OCI-LY1 (cell line): ENCODE measurements around the gene ARHGAP18.

ENCODE experiments used
- H2AFZ ChIP-seq: fragments of 200-600 bp; sonication (generic), shearing (Covaris generic); 2 replicates; pipeline ENCODE4 v1.6.0; 2014; ENCODE audit warnings: antibody characterized with exemption, mild to moderate bottlenecking, low read length
- H3F3A ChIP-seq: fragments of 200-600 bp; sonication (generic), shearing (Covaris generic); 2 replicates; pipeline ENCODE4 v1.6.0; 2014; ENCODE audit warnings: mild to moderate bottlenecking, antibody characterized with exemption, low read length, moderate library complexity; ENCODE audit not compliant: insufficient read depth
- H3K27ac ChIP-seq: fragments of 200-600 bp; sonication (generic); 2 replicates; pipeline ENCODE4 v1.5.1; 2014; ENCODE audit warnings: low read length, mixed run types, mild to moderate bottlenecking, low read depth; ENCODE audit not compliant: poor library complexity, severe bottlenecking
- H3K27me3 ChIP-seq: fragments of 200-600 bp; sonication (generic); 2 replicates; pipeline ENCODE4 v1.6.0; 2014; ENCODE audit warnings: antibody characterized with exemption, mild to moderate bottlenecking, low read length, moderate library complexity; ENCODE audit not compliant: insufficient read depth
- H3K36me3 ChIP-seq: fragments of 200-600 bp; sonication (generic); 2 replicates; pipeline ENCODE4 v1.6.1; 2014; ENCODE audit warnings: mild to moderate bottlenecking, antibody characterized with exemption, low read length, moderate library complexity, mixed read lengths; ENCODE audit not compliant: insufficient read depth
- H3K4me1 ChIP-seq: fragments of 200-600 bp; sonication (generic); 2 replicates; pipeline ENCODE4 v1.5.1; 2014; ENCODE audit warnings: mild to moderate bottlenecking, low read length, moderate library complexity; ENCODE audit not compliant: insufficient read depth, severe bottlenecking
- H3K4me2 ChIP-seq: fragments of 200-600 bp; sonication (generic), shearing (Covaris generic); 2 replicates; pipeline ENCODE4 v1.6.1; 2014; ENCODE audit warnings: low read length
- H3K4me3 ChIP-seq: fragments of 200-600 bp; sonication (generic); 2 replicates; pipeline ENCODE4 v1.5.1; 2014; ENCODE audit warnings: low read length, low read depth, mild to moderate bottlenecking, mixed read lengths; ENCODE audit not compliant: poor library complexity, severe bottlenecking
- H3K79me2 ChIP-seq: fragments of 200-600 bp; shearing (Covaris generic); 2 replicates; pipeline ENCODE4 v1.6.1; 2016; ENCODE audit warnings: mixed run types, low read length, mixed read lengths; ENCODE audit not compliant: insufficient read depth
- H3K9ac ChIP-seq: fragments of 200-600 bp; sonication (generic), shearing (Covaris generic); 2 replicates; pipeline ENCODE4 v1.6.1; 2014; ENCODE audit warnings: mild to moderate bottlenecking, low read length, mixed read lengths
- H3K9me2 ChIP-seq: fragments of 200-600 bp; sonication (generic), shearing (Covaris generic); 2 replicates; pipeline ENCODE4 v1.6.1; 2014; ENCODE audit warnings: low read depth, mild to moderate bottlenecking, low read length, mixed read lengths
- H3K9me3 ChIP-seq: fragments of 200-600 bp; shearing (Covaris generic); 2 replicates; pipeline ENCODE4 v1.6.1; 2014; ENCODE audit warnings: low read length, mixed read lengths
- H4K20me1 ChIP-seq: fragments of 200-600 bp; sonication (generic), shearing (Covaris generic); 2 replicates; pipeline ENCODE4 v1.6.0; 2016; ENCODE audit warnings: mild to moderate bottlenecking, low read length; ENCODE audit not compliant: insufficient read depth
- CTCF ChIP-seq: fragments of 200-600 bp; sonication (generic), shearing (Covaris generic); IDR thresholded peaks from 2 replicates; pipeline ENCODE4 v1.5.1; 2017; ENCODE audit warnings: mild to moderate bottlenecking, antibody characterized with exemption, low read length, moderate library complexity, mixed read lengths
- EZH2 ChIP-seq: fragments of 200-600 bp; sonication (generic), shearing (Covaris generic); IDR thresholded peaks from 2 replicates; pipeline ENCODE4 v1.8.0; 2017; ENCODE audit warnings: borderline replicate concordance, mixed run types, mild to moderate bottlenecking, antibody characterized with exemption, low read length, moderate library complexity, mixed read lengths

Gene ARHGAP18

GRCh38 chr6:129667034-129667433 lies 42.9 kb downstream of the ARHGAP18 start:
- Histone ChIP-seq H4K20me1 (no peaks in the 10 kb centered on the region), H3K4me2 (no peak overlapping the region), H3K36me3 (no peaks in the 10 kb centered on the region), H3K4me3 (no peak overlapping the region), H3K79me2 (no peaks in the 10 kb centered on the region), H3F3A (no peaks in the 10 kb centered on the region), H3K9ac (no peak overlapping the region), H3K9me2 (no peaks in the 10 kb centered on the region), H3K9me3 (no peaks in the 10 kb centered on the region), H3K27ac (no peak overlapping the region), H3K27me3 (no peaks in the 10 kb centered on the region), H2AFZ (no peak overlapping the region), H3K4me1 (peaks cover 6% of the 10 kb centered on the region)
- TF ChIP-seq EZH2 = no peak
- TF ChIP-seq CTCF = no peak

- no peaks in the 10 kb centered on the region for H3K9me2 ChIP-seq
- H3K27ac ChIP-seq = no peak overlapping the region
- H3K36me3 ChIP-seq = no peaks in the 10 kb centered on the region
- no peaks in the 10 kb centered on the region for H3K79me2 ChIP-seq
- no peaks in the 10 kb centered on the region for H3K4me1 ChIP-seq
- no peak overlapping the region for H3K4me2 ChIP-seq
- H2AFZ ChIP-seq = no peak overlapping the region
- H4K20me1 ChIP-seq = no peaks in the 10 kb centered on the region
- no peak for TF ChIP-seq EZH2
- TF ChIP-seq CTCF = no peak
- H3K4me3 ChIP-seq = no peak overlapping the region
- H3F3A ChIP-seq = no peaks in the 10 kb centered on the region
- H3K9ac ChIP-seq = no peak overlapping the region
- no peaks in the 10 kb centered on the region for H3K27me3 ChIP-seq
- no peaks in the 10 kb centered on the region for H3K9me3 ChIP-seq
These were observed 44.4 kb downstream of the ARHGAP18 start for GRCh38 chr6:129665555-129665954.

GRCh38 chr6:129663531-129663930 lies 46.4 kb downstream of the ARHGAP18 start:
- H3K4me2 ChIP-seq = no peak overlapping the region
- TF ChIP-seq CTCF (no peak), EZH2 (no peak)
- no peaks in the 10 kb centered on the region for H3K27me3 ChIP-seq
- H3K36me3 ChIP-seq = no peaks in the 10 kb centered on the region
- no peak overlapping the region for H3K9ac ChIP-seq
- H3K4me1 ChIP-seq = no peaks in the 10 kb centered on the region
- H3F3A ChIP-seq = no peaks in the 10 kb centered on the region
- H3K9me2 ChIP-seq = no peaks in the 10 kb centered on the region
- no peaks in the 10 kb centered on the region for H4K20me1 ChIP-seq
- H3K9me3 ChIP-seq = no peaks in the 10 kb centered on the region
- H3K79me2 ChIP-seq = no peaks in the 10 kb centered on the region
- no peak overlapping the region for H3K4me3 ChIP-seq
- no peak overlapping the region for H2AFZ ChIP-seq
- H3K27ac ChIP-seq = no peak overlapping the region
